HepG2 (cell line): ENCODE data around the gene NUDCD2. TPM values are rescaled to one million over a fixed set of nuclear protein-coding genes. Genes with fewer than 3 reads are reported as not detected.

Experiments used
- ATAC-seq: fragments of 200-7000 bp; cut with Tn5 transposase; 3 replicates; pipeline ENCODE4 v1.9.1; 2020; ENCODE audit warnings: mild to moderate bottlenecking, moderate library complexity
- BruUV-seq: library from RNA; stranded (reverse); fragments of 400-500 nt; replicated peaks from 2 replicates; lab custom pipeline; 2021; lab: Mats Ljungman, UMichigan
- CTCF ChIA-PET: fragments of 300-600 bp; formaldehyde crosslinking; extraction: SDS; loops from one replicate; lab custom pipeline; 2021; ENCODE audit warnings: low total read pairs, inconsistent platforms, low intra/inter-chr PET ratio; lab: Yijun Ruan, JAX
- POLR2A ChIA-PET: fragments of 350-600 bp; sonication (Branson Sonifier 250); formaldehyde crosslinking; loops from one replicate; lab custom pipeline; 2020; ENCODE audit warnings: antibody characterized with exemption, inconsistent platforms; lab: Yijun Ruan, JAX
- DNase-seq: peaks from one replicate; pipeline ENCODE4 v3.0.0-alpha.2; 2015; ENCODE audit warnings: low spot score
- FAIRE-seq: peaks from 3 replicates; lab custom pipeline; 2011; peaks lifted over from hg19 to GRCh38; lab: Jason Lieb, UNC
- H2AFZ ChIP-seq: one replicate; pipeline ENCODE4 v1.6.1; 2011; ENCODE audit warnings: low read length, inconsistent platforms
- H3K27ac ChIP-seq: fragments of 300-600 bp; 3 replicates; pipeline ENCODE4 v1.8.0; 2011; ENCODE audit warnings: mixed run types, mild to moderate bottlenecking, mixed read lengths, low read length, inconsistent platforms; ENCODE audit not compliant: insufficient read depth; ENCODE audit errors: extremely low read length
- H3K27me3 ChIP-seq, 2 experiments: fragments of 200-600 bp in 1 of 2; 2 replicates in 1 of 2; 3 replicates in 1 of 2; pipeline versions ENCODE4 v1.6.0 to v1.8.0; 2011; ENCODE audit warnings: low read length in 2 of 2, mild to moderate bottlenecking in 2 of 2, moderate library complexity in 2 of 2, inconsistent platforms in 1 of 2; ENCODE audit not compliant: insufficient read depth in 2 of 2, control insufficient read depth in 1 of 2
- H3K36me3 ChIP-seq, 2 experiments: fragments of 200-600 bp in 1 of 2; replicated peaks in 1 of 2; 2 replicates in 1 of 2; 3 replicates in 1 of 2; pipeline versions ENCODE4 v1.5.1 to v1.8.0; 2011; ENCODE audit warnings: low read length in 2 of 2, inconsistent platforms in 1 of 2; ENCODE audit not compliant: insufficient read depth in 2 of 2, control insufficient read depth in 1 of 2
- H3K4me1 ChIP-seq: 2 replicates; pipeline ENCODE4 v1.5.1; 2012; ENCODE audit warnings: low read length, inconsistent platforms; ENCODE audit not compliant: insufficient read depth
- H3K4me2 ChIP-seq: 2 replicates; pipeline ENCODE4 v1.6.0; 2011; ENCODE audit warnings: low read depth, low read length, inconsistent platforms
- H3K4me3 ChIP-seq, 3 experiments: fragments of 200-600 bp in 1 of 3; sonication (generic), shearing (Covaris generic) in 1 of 3; replicated peaks in 1 of 3; 2 replicates each; pipeline ENCODE4 v1.5.1; 2011 to 2016; ENCODE audit warnings: low read length in 3 of 3, inconsistent platforms in 2 of 3, low read depth in 2 of 3, mild to moderate bottlenecking in 2 of 3, control low read depth in 1 of 3, mixed read lengths in 1 of 3; ENCODE audit not compliant: insufficient read depth in 1 of 3
- H3K79me2 ChIP-seq: one replicate; pipeline ENCODE4 v1.6.1; 2011; ENCODE audit warnings: low read length, inconsistent platforms; ENCODE audit not compliant: insufficient read depth
- H3K9ac ChIP-seq: 2 replicates; pipeline ENCODE4 v1.6.0; 2011; ENCODE audit warnings: mild to moderate bottlenecking, low read depth, low read length, inconsistent platforms; ENCODE audit not compliant: insufficient read depth
- H3K9me3 ChIP-seq: 2 replicates; pipeline ENCODE4 v1.5.1; 2012; ENCODE audit warnings: mild to moderate bottlenecking, low read length
- H4K20me1 ChIP-seq: 2 replicates; pipeline ENCODE4 v1.6.0; 2011; ENCODE audit warnings: inconsistent platforms, mild to moderate bottlenecking, low read length, moderate library complexity; ENCODE audit not compliant: insufficient read depth
- PITX1 ChIP-seq: sonication (generic); formaldehyde crosslinking; IDR thresholded peaks from 2 replicates; pipeline ENCODE4 v1.5.1; 2020; ENCODE audit warnings: mild to moderate bottlenecking, missing genetic modification reagents
- RARA ChIP-seq: IDR thresholded peaks from 2 replicates; pipeline ENCODE4 v1.6.1; 2016; ENCODE audit warnings: missing genetic modification reagents, missing compliant biosample characterization
- SALL2 ChIP-seq: sonication (generic); formaldehyde crosslinking; IDR thresholded peaks from 2 replicates; pipeline ENCODE4 v1.8.1; 2023; ENCODE audit warnings: mild to moderate bottlenecking, missing genetic modification reagents, inconsistent platforms
- ZBTB2 ChIP-seq: sonication (generic); formaldehyde crosslinking; IDR thresholded peaks from 2 replicates; pipeline ENCODE4 v1.8.0; 2022; ENCODE audit warnings: low read depth, missing genetic modification reagents
- ZBTB3 ChIP-seq: sonication (generic); formaldehyde crosslinking; IDR thresholded peaks from 2 replicates; pipeline ENCODE4 v1.4.0; 2020; ENCODE audit warnings: low read depth, mild to moderate bottlenecking, moderate library complexity, missing genetic modification reagents, borderline replicate concordance
- ZIK1 ChIP-seq: sonication (generic); formaldehyde crosslinking; IDR thresholded peaks from 2 replicates; pipeline ENCODE4 v1.5.0; 2020; ENCODE audit warnings: mild to moderate bottlenecking, low read depth, missing genetic modification reagents, borderline replicate concordance
- ZNF230 ChIP-seq: sonication (generic); formaldehyde crosslinking; IDR thresholded peaks from 2 replicates; pipeline ENCODE4 v1.4.0; 2020; ENCODE audit warnings: mild to moderate bottlenecking, missing genetic modification reagents
- ZNF335 ChIP-seq: sonication (generic); formaldehyde crosslinking; IDR thresholded peaks from 2 replicates; pipeline ENCODE4 v1.4.0; 2020; ENCODE audit warnings: missing genetic modification reagents
- ZNF552 ChIP-seq: sonication (generic); formaldehyde crosslinking; IDR thresholded peaks from 2 replicates; pipeline ENCODE4 v1.9.0; 2022; ENCODE audit warnings: missing genetic modification reagents, mild to moderate bottlenecking, borderline replicate concordance
- ZNF672 ChIP-seq: sonication (generic); formaldehyde crosslinking; IDR thresholded peaks from 2 replicates; pipeline ENCODE4 v1.8.1; 2022; ENCODE audit warnings: missing genetic modification reagents
- ZNF709 ChIP-seq: sonication (generic); formaldehyde crosslinking; IDR thresholded peaks from 2 replicates; pipeline ENCODE4 v1.5.0; 2020; ENCODE audit warnings: mild to moderate bottlenecking, missing genetic modification reagents
- ZSCAN12 ChIP-seq: sonication (generic); formaldehyde crosslinking; IDR thresholded peaks from 2 replicates; pipeline ENCODE4 v1.9.0; 2021; ENCODE audit warnings: mild to moderate bottlenecking, missing genetic modification reagents
- WGBS: methylation state at CpG from one replicate; pipeline ENCODE4 v1.1.6; 2017; ENCODE audit warnings: low lambda C conversion rate; 5-methylcytosine and 5-hydroxymethylcytosine counted together
- in situ Hi-C: cut with HindIII; loops from 2 replicates; pipeline ENCODE4 v1.10.0; 2017; ENCODE audit warnings: low pct_unique_long_range_greater_than_20kb; ENCODE audit not compliant: extremely low pct_ligation_motif_present
- intact Hi-C: fragments of 100-400 bp; cut with micrococcal nuclease; formaldehyde crosslinking; loops from one replicate; pipeline ENCODE4 v1.10.0; 2022; ENCODE audit not compliant: unreplicated experiment
- polyA plus RNA-seq, 8 experiments: library from polyadenylated mRNA; depleted of rRNA in 3 of 8; stranded (reverse) in 7 of 8; unstranded in 1 of 8; fragments of >200 nt; fragmentation: Illumina TruSeq in 4 of 8; extraction: Trizol in 4 of 8; gene quantifications; 2 replicates each; pipeline versions ENCODE4 v1.2.1 to v1.2.3, GENCODE V29; 2011 to 2016; ENCODE audit warnings: low read depth in 4 of 8, missing spikeins in 1 of 8, mixed read lengths in 1 of 8; ENCODE audit not compliant: insufficient read depth in 1 of 8
- total RNA-seq, 5 experiments: library from RNA; depleted of rRNA; stranded (reverse); fragments of >200 nt; fragmentation: Illumina TruSeq; extraction: Trizol; gene quantifications; 2 replicates each; pipeline ENCODE4 v1.2.3, GENCODE V29; 2016; ENCODE audit warnings: low read depth in 1 of 5
- TF ChIP-seq, protein P1 (sequence below): IDR thresholded peaks from 2 replicates; pipeline ENCODE4 v1.6.1; 2018; ENCODE audit warnings: missing genetic modification reagents, mild to moderate bottlenecking, missing compliant biosample characterization
- TF ChIP-seq, protein P2 (sequence below): sonication (generic); formaldehyde crosslinking; IDR thresholded peaks from 2 replicates; pipeline ENCODE4 v1.9.0; 2021; ENCODE audit warnings: mild to moderate bottlenecking, missing genetic modification reagents

Gene NUDCD2
- total and polyA plus RNA-seq, 2 of the 13 experiments (the other 11 are each of a cell fraction or from before 2014, with no cell fraction given), result 14.8 to 39.2 TPM

DNA sequence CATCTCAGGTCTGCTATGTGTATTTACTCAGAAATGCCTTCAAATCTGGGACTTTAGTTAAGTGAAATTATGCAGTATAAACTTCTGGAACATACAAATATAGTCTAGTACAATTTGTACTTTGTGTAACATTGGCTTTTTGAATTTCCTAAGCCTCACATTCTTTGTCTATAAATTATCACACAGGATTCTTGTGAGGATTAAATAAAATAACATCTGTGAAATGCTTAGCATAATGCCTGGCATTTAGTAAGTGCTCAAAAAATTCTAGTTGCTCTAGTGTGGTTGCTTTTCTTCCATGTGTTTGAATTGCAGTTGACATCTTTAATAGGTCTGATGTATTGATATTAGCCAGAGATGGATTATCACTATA is 3.1 kb upstream of the NUDCD2 start (continued):
- TF ChIP-seq, protein P1, sequence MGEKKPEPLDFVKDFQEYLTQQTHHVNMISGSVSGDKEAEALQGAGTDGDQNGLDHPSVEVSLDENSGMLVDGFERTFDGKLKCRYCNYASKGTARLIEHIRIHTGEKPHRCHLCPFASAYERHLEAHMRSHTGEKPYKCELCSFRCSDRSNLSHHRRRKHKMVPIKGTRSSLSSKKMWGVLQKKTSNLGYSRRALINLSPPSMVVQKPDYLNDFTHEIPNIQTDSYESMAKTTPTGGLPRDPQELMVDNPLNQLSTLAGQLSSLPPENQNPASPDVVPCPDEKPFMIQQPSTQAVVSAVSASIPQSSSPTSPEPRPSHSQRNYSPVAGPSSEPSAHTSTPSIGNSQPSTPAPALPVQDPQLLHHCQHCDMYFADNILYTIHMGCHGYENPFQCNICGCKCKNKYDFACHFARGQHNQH, result no peak
- TF ChIP-seq ZBTB2 (CRISPR knock-in tag) (no peak), SALL2 (CRISPR knock-in tag) (no peak)

GRCh38 chr5:163460562-163461171 is 765 bp upstream of the NUDCD2 start, which contains the start of gene HMMR:
HMMR (plus strand) TSS chr5:163460632; CDS start chr5:163460693, 61 bp downstream.
- peak within 1 kb of the TSS; percentile 99 for H2AFZ ChIP-seq
- TF ChIP-seq ZNF335 (CRISPR knock-in tag) (no peak), ZIK1 (CRISPR knock-in tag) (no peak), ZNF552 (CRISPR knock-in tag) (0 out of 2 replicates have a peak, but pooled peaks have one; percentile 32), ZBTB3 (CRISPR knock-in tag) (no peak), PITX1 (CRISPR knock-in tag) (peak; percentile 48; the same call in 1 of the 2 replicates), ZSCAN12 (CRISPR knock-in tag) (no peak), RARA (CRISPR knock-in tag) (no peak), ZNF709 (CRISPR knock-in tag) (no peak), ZNF230 (CRISPR knock-in tag) (no peak), ZNF672 (CRISPR knock-in tag) (no peak)
- TF ChIP-seq, protein P2, sequence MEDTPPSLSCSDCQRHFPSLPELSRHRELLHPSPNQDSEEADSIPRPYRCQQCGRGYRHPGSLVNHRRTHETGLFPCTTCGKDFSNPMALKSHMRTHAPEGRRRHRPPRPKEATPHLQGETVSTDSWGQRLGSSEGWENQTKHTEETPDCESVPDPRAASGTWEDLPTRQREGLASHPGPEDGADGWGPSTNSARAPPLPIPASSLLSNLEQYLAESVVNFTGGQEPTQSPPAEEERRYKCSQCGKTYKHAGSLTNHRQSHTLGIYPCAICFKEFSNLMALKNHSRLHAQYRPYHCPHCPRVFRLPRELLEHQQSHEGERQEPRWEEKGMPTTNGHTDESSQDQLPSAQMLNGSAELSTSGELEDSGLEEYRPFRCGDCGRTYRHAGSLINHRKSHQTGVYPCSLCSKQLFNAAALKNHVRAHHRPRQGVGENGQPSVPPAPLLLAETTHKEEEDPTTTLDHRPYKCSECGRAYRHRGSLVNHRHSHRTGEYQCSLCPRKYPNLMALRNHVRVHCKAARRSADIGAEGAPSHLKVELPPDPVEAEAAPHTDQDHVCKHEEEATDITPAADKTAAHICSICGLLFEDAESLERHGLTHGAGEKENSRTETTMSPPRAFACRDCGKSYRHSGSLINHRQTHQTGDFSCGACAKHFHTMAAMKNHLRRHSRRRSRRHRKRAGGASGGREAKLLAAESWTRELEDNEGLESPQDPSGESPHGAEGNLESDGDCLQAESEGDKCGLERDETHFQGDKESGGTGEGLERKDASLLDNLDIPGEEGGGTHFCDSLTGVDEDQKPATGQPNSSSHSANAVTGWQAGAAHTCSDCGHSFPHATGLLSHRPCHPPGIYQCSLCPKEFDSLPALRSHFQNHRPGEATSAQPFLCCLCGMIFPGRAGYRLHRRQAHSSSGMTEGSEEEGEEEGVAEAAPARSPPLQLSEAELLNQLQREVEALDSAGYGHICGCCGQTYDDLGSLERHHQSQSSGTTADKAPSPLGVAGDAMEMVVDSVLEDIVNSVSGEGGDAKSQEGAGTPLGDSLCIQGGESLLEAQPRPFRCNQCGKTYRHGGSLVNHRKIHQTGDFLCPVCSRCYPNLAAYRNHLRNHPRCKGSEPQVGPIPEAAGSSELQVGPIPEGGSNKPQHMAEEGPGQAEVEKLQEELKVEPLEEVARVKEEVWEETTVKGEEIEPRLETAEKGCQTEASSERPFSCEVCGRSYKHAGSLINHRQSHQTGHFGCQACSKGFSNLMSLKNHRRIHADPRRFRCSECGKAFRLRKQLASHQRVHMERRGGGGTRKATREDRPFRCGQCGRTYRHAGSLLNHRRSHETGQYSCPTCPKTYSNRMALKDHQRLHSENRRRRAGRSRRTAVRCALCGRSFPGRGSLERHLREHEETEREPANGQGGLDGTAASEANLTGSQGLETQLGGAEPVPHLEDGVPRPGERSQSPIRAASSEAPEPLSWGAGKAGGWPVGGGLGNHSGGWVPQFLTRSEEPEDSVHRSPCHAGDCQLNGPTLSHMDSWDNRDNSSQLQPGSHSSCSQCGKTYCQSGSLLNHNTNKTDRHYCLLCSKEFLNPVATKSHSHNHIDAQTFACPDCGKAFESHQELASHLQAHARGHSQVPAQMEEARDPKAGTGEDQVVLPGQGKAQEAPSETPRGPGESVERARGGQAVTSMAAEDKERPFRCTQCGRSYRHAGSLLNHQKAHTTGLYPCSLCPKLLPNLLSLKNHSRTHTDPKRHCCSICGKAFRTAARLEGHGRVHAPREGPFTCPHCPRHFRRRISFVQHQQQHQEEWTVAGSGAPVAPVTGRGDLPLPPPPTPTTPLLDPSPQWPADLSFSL (CRISPR knock-in tag), result no peak

More at GRCh38 chr5:163460562-163461171, 765 bp upstream of the NUDCD2 start, which contains the start of gene HMMR:
- POLR2A ChIA-PET, result interaction anchor here (0.9 to 5.8 kb wide), 12 partner anchors 8 to 52 kb away, joined by 3 to 182 read pairs (median 6); partner anchors contain the start of genes CCNG1 and MAT2B
- H3K9ac ChIP-seq, result peak within 1 kb of the TSS; percentile 99
- H3K27me3 ChIP-seq, result peaks cover 0 to 4% of the 10 kb centered on the region in 2 experiments; a peak in 1 of 5 replicates
- no peak for FAIRE-seq
- 0 out of 5 replicates have a peak, but pooled peaks cover 0 to 2% of the 10 kb centered on the region in 2 experiments for H3K36me3 ChIP-seq
- CTCF ChIA-PET, result no interaction called here
- peak within 1 kb of the TSS; percentile 73 to 88 (median 86) for H3K4me3 ChIP-seq
- peak; percentile 13 for DNase-seq
- peak within 1 kb of the TSS; percentile 87 for H3K4me2 ChIP-seq
- peaks cover 62% of the 10 kb centered on the region for H3K79me2 ChIP-seq
- H3K4me1 ChIP-seq, result peaks cover 32% of the 10 kb centered on the region
- intact Hi-C loops, result loop anchor here (1.0 to 2.0 kb wide), 2 partner anchors 24 to 45 kb away; partner anchors contain the start of genes CCNG1 and MAT2B
- peak within 1 kb of the TSS; percentile 100 for H3K27ac ChIP-seq
- TSS peak; percentile 96 for BruUV-seq
- peak; percentile 12 for ATAC-seq
- in situ Hi-C loops, result no loop called here
- no peaks in the 10 kb centered on the region for H3K9me3 ChIP-seq
- H4K20me1 ChIP-seq, result no peaks in the 10 kb centered on the region
- under 1% methylated on average over 22 of the region's 23 CpGs for WGBS
